GM12878 (cell line): ENCODE results near the gene SKOR2. TPM values are rescaled to one million over a fixed set of nuclear protein-coding genes. Genes with fewer than 3 reads are reported as not detected.

Source experiments
- BRCA1 ChIP-seq: IDR thresholded peaks from 2 replicates; pipeline ENCODE4 v1.6.1; 2011; ENCODE audit warnings: low read depth, low read length, improper control_type of control experiment
- IKZF2 ChIP-seq, 2 experiments: fragments of 450-650 bp; IDR thresholded peaks; 2 replicates each; pipeline ENCODE4 v1.6.1; 2017; ENCODE audit warnings: mild to moderate bottlenecking in 2 of 2, moderate library complexity in 2 of 2
- NFXL1 ChIP-seq: fragments of 450-650 bp; IDR thresholded peaks from 2 replicates; pipeline ENCODE4 v1.6.1; 2017; ENCODE audit warnings: antibody characterized with exemption, mild to moderate bottlenecking, borderline replicate concordance
- NKRF ChIP-seq: fragments of 450-650 bp; conservative IDR thresholded peaks from 2 replicates; pipeline ENCODE4 v1.6.1; 2017; ENCODE audit warnings: mild to moderate bottlenecking, moderate library complexity
- POLR2A ChIP-seq: IDR thresholded peaks from 2 replicates; pipeline ENCODE4 v1.6.1; 2011; ENCODE audit warnings: low read depth, mild to moderate bottlenecking, low read length
- RELA ChIP-seq: fragments of 450-650 bp; IDR thresholded peaks from 2 replicates; pipeline ENCODE4 v1.8.0; 2014; ENCODE audit warnings: borderline replicate concordance; ENCODE audit not compliant: partially characterized antibody
- SREBF1 ChIP-seq: IDR thresholded peaks from 2 replicates; pipeline ENCODE4 v1.6.1; 2012; ENCODE audit warnings: mild to moderate bottlenecking, low read length
- SREBF2 ChIP-seq: IDR thresholded peaks from 2 replicates; pipeline ENCODE4 v1.6.1; 2012; ENCODE audit warnings: mild to moderate bottlenecking, low read length
- SRF ChIP-seq, 2 experiments: IDR thresholded peaks; 2 replicates each; pipeline ENCODE4 v1.6.1; 2011; ENCODE audit warnings: low read depth in 2 of 2, low read length in 2 of 2, mild to moderate bottlenecking in 1 of 2, moderate library complexity in 1 of 2
- SUPT20H ChIP-seq: IDR thresholded peaks from 2 replicates; pipeline ENCODE4 v1.6.1; 2011; ENCODE audit warnings: low read depth, mild to moderate bottlenecking, low read length, moderate library complexity, borderline replicate concordance; ENCODE audit not compliant: control insufficient read depth
- TCF7 ChIP-seq: IDR thresholded peaks from 2 replicates; pipeline ENCODE4 v1.6.1; 2014; ENCODE audit warnings: antibody characterized with exemption, borderline replicate concordance
- USF2 ChIP-seq: IDR thresholded peaks from 2 replicates; pipeline ENCODE4 v1.6.1; 2011; ENCODE audit warnings: low read depth, low read length, improper control_type of control experiment, borderline replicate concordance
- ZNF592 ChIP-seq: fragments of 450-650 bp; IDR thresholded peaks from 2 replicates; pipeline ENCODE4 v1.6.1; 2017; ENCODE audit warnings: mild to moderate bottlenecking, moderate library complexity
- polyA plus RNA-seq, 11 experiments: library from polyadenylated mRNA; depleted of rRNA in 4 of 11; unstranded in 6 of 11; stranded (reverse) in 5 of 11; fragments of >200 nt; fragmentation: Nextera tagmentation in 4 of 11; fragmentation: Illumina TruSeq in 1 of 11; extraction: Ambion mirVana in 4 of 11; extraction: Trizol in 1 of 11; gene quantifications; 1 replicate in 1 of 11; 2 replicates in 10 of 11; pipeline versions ENCODE4 v1.2.1 to v1.2.3, GENCODE V29; 2011 to 2016; ENCODE audit warnings: inconsistent platforms in 2 of 11, missing spikeins in 2 of 11, low read depth in 1 of 11
- total RNA-seq, 4 experiments: library from RNA; depleted of rRNA in 3 of 4; stranded (reverse); fragments of >200 nt in 3 of 4; fragmentation: Illumina TruSeq in 1 of 4; extraction: Trizol in 1 of 4; gene quantifications; 2 replicates each; pipeline versions ENCODE4 v1.2.1 to v1.2.3, GENCODE V29; 2013 to 2021
- TF ChIP-seq, protein P1 (sequence below): fragments of 450-650 bp; IDR thresholded peaks from 2 replicates; pipeline ENCODE4 v1.6.1; 2017; ENCODE audit warnings: borderline replicate concordance
- TF ChIP-seq, protein P2 (sequence below): IDR thresholded peaks from 2 replicates; pipeline ENCODE4 v1.6.1; 2012; ENCODE audit warnings: improper control_type of control experiment, low read depth, low read length; ENCODE audit not compliant: insufficient replicate concordance

SKOR2 gene
- total and polyA plus RNA-seq, 10 of the 15 experiments (the other 5 are each of a cell fraction or from before 2014, with no cell fraction given): not detected

DNA sequence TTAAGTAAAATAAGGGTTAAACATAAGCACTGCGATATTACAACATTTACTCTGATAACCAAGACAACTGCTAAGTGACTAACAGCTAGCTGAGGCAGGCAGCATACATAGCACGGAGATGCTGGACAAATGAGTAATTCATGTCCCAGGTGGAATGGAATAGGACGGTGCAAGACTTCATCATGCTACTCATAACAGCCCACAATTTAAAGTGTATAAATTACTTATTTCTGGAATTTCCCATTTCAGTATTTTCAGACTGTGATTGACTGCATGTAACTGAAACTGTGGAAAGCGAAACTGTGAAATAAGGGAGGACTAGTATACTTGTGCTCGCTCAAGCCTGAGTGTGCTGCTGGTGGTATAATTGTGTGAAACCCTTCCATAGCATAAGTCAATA is 88.2 kb downstream of the SKOR2 start (continued):
- TF ChIP-seq ZNF592 (no peak), USF2 (no peak), RELA (no peak), NFXL1 (no peak), TCF7 (no peak), SUPT20H (no peak), SREBF2 (no peak), SRF (IDR thresholded peaks at IDR 0.05; ENCODE audit: low read depth in 2 of 2, low read length in 2 of 2) (no peak), POLR2A (no peak), IKZF2 (IDR thresholded peaks at IDR 0.05) (peak; percentile 86 to 88), BRCA1 (no peak), NKRF (no peak), SREBF1 (no peak)
- TF ChIP-seq, protein P1, sequence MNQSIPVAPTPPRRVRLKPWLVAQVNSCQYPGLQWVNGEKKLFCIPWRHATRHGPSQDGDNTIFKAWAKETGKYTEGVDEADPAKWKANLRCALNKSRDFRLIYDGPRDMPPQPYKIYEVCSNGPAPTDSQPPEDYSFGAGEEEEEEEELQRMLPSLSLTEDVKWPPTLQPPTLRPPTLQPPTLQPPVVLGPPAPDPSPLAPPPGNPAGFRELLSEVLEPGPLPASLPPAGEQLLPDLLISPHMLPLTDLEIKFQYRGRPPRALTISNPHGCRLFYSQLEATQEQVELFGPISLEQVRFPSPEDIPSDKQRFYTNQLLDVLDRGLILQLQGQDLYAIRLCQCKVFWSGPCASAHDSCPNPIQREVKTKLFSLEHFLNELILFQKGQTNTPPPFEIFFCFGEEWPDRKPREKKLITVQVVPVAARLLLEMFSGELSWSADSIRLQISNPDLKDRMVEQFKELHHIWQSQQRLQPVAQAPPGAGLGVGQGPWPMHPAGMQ: no peak
- TF ChIP-seq, protein P2, sequence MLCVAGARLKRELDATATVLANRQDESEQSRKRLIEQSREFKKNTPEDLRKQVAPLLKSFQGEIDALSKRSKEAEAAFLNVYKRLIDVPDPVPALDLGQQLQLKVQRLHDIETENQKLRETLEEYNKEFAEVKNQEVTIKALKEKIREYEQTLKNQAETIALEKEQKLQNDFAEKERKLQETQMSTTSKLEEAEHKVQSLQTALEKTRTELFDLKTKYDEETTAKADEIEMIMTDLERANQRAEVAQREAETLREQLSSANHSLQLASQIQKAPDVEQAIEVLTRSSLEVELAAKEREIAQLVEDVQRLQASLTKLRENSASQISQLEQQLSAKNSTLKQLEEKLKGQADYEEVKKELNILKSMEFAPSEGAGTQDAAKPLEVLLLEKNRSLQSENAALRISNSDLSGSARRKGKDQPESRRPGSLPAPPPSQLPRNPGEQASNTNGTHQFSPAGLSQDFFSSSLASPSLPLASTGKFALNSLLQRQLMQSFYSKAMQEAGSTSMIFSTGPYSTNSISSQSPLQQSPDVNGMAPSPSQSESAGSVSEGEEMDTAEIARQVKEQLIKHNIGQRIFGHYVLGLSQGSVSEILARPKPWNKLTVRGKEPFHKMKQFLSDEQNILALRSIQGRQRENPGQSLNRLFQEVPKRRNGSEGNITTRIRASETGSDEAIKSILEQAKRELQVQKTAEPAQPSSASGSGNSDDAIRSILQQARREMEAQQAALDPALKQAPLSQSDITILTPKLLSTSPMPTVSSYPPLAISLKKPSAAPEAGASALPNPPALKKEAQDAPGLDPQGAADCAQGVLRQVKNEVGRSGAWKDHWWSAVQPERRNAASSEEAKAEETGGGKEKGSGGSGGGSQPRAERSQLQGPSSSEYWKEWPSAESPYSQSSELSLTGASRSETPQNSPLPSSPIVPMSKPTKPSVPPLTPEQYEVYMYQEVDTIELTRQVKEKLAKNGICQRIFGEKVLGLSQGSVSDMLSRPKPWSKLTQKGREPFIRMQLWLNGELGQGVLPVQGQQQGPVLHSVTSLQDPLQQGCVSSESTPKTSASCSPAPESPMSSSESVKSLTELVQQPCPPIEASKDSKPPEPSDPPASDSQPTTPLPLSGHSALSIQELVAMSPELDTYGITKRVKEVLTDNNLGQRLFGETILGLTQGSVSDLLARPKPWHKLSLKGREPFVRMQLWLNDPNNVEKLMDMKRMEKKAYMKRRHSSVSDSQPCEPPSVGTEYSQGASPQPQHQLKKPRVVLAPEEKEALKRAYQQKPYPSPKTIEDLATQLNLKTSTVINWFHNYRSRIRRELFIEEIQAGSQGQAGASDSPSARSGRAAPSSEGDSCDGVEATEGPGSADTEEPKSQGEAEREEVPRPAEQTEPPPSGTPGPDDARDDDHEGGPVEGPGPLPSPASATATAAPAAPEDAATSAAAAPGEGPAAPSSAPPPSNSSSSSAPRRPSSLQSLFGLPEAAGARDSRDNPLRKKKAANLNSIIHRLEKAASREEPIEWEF: no peak
